ENCODE measurements around the gene KNDC1. TPM values are rescaled to one million over a fixed set of nuclear protein-coding genes. Genes with fewer than 3 reads are reported as not detected.

Gene KNDC1
- total RNA-seq, 2 donors from 2014 or later = 0.29 to 0.32 TPM

DNA sequence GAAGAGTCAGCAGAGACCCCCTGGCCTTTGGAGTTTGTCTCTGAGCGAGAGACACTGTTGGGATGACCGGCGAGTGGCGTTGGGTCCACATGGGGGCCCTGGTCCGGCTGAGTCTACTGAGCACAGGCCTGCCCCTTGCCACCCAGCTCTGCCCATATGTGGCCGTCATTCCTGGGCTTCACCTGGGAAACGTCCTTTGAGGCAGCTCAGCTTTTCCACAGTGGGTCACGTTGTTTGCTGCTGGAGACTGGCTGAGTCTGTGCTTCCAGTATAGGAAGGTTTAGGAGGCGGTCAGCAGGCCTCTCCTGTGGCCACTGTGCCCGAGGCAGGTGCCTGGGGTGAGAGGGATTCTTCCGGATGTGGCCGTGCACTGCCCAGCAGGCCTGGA, 99.6 kb downstream of the KNDC1 start:
- no peaks in the 10 kb centered on the region for H3K36me3 ChIP-seq
- no peaks in the 10 kb centered on the region for H3K9me3 ChIP-seq
- peaks cover 42% of the 10 kb centered on the region for H3K4me1 ChIP-seq
- no peak overlapping the region for H3K9ac ChIP-seq (ENCODE audit: low read depth in 2 of 2, low read length in 2 of 2)
- TF ChIP-seq, protein P1, sequence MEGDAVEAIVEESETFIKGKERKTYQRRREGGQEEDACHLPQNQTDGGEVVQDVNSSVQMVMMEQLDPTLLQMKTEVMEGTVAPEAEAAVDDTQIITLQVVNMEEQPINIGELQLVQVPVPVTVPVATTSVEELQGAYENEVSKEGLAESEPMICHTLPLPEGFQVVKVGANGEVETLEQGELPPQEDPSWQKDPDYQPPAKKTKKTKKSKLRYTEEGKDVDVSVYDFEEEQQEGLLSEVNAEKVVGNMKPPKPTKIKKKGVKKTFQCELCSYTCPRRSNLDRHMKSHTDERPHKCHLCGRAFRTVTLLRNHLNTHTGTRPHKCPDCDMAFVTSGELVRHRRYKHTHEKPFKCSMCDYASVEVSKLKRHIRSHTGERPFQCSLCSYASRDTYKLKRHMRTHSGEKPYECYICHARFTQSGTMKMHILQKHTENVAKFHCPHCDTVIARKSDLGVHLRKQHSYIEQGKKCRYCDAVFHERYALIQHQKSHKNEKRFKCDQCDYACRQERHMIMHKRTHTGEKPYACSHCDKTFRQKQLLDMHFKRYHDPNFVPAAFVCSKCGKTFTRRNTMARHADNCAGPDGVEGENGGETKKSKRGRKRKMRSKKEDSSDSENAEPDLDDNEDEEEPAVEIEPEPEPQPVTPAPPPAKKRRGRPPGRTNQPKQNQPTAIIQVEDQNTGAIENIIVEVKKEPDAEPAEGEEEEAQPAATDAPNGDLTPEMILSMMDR (IDR thresholded peaks at IDR 0.05) = no peak
- no peak for DNase-seq
- H3K4me3 ChIP-seq = no peak overlapping the region
- no peaks in the 10 kb centered on the region for H3K27me3 ChIP-seq
- peak overlapping the region; percentile 22 for H3K27ac ChIP-seq
- intact Hi-C loops (cut with DNase I) = no loop called here

DNA sequence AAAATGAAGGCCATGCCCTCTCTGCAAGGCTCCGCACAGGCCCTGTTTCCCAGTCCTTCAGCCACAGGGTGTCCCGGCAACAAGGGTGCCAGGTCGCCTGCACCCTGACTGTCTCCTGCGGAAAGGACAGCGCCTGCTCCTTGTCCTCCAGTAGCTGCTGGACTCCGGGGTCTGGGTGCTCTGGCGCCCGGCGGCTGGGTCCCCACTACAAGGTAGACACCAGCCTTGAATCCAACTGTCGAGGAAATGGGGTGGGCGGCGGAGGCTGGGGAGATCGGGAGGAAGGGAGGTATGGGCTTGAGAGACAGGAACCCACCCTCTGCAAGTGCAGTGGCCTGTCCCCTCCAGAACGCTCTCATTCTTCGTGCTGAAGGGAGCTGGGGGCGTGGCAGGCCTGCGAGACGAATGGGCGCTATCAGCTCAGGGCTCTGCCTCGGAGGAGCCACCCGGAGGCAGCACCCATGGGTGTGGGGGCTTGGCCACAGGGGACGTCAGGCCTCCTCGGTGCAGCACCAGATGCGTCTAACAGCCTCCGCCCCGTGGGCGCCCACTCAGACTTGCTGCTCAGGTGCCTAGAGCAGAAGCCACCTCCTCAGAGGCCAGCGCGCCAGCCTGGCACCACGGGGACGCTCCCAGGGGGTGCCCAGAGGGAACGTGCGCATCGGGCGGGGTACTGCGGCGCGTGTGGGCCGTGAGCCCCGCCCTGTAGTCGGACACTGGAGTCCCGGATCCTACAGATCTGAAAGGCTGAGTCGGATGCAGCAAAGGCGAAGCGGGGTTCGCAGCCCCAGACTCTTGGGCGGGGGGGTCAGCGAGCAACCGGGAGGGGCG, 101.1 kb downstream of the KNDC1 start:
- peaks cover 42% of the 10 kb centered on the region for H3K4me1 ChIP-seq
- intact Hi-C loops (cut with DNase I) = loop anchor here (5.0 kb wide), 1 partner anchor 46 kb away; the partner anchor contains the start of genes TUBGCP2 and ZNF511
- TF ChIP-seq, protein P1 (IDR thresholded peaks at IDR 0.05) = no peak
- peak; percentile 64 for DNase-seq
- peak overlapping the region; percentile 70 to 86 for H3K9ac ChIP-seq (ENCODE audit: low read depth in 2 of 2, low read length in 2 of 2)
- H3K27ac ChIP-seq = peak overlapping the region; percentile 89
- no peaks in the 10 kb centered on the region for H3K9me3 ChIP-seq
- H3K4me3 ChIP-seq = peak overlapping the region; percentile 78
- H3K27me3 ChIP-seq = no peaks in the 10 kb centered on the region
- H3K36me3 ChIP-seq = no peaks in the 10 kb centered on the region

DNA sequence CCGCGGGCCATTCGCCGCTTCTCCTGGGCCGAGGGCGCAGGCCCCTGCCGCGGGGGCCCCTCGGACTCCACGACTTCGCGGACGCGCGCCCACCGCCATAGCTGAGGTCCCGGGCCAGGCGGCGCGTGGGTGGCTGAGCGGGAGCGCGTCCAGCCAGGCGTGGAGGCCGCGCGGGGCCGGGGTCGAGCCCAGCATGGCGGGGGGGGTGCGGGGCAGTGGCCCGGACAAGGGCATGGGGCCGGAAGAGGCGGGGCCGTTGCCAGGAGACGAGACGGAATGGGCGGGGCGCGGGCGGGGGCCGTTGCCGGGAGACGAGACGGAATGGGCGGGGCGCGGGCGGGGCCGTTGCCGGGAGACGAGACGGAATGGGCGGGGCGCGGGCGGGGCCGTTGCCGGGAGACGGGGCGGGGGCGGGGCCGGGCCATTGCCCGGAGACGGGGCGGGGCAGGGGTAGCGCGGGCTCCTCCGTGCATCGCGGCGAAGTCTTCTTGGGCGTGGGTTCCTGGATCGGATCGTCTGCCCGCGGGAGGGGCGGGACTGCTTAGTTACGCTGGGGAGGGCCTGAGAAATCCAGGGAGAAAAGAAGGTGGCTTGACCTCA, 101.8 kb downstream of the KNDC1 start:
- Histone ChIP-seq H3K9ac (ENCODE audit: low read depth in 2 of 2, low read length in 2 of 2) (peak overlapping the region; percentile 70 to 86), H3K4me1 (peaks cover 42% of the 10 kb centered on the region), H3K27ac (peak overlapping the region; percentile 89), H3K4me3 (peak overlapping the region; percentile 78), H3K9me3 (no peaks in the 10 kb centered on the region), H3K36me3 (no peaks in the 10 kb centered on the region), H3K27me3 (no peaks in the 10 kb centered on the region)
- TF ChIP-seq, protein P1 (IDR thresholded peaks at IDR 0.05) = no peak
- peak; percentile 91 for DNase-seq
- intact Hi-C loops (cut with DNase I) = loop anchor here (5.0 kb wide), 1 partner anchor 45 kb away; the partner anchor contains the start of genes TUBGCP2 and ZNF511

DNA sequence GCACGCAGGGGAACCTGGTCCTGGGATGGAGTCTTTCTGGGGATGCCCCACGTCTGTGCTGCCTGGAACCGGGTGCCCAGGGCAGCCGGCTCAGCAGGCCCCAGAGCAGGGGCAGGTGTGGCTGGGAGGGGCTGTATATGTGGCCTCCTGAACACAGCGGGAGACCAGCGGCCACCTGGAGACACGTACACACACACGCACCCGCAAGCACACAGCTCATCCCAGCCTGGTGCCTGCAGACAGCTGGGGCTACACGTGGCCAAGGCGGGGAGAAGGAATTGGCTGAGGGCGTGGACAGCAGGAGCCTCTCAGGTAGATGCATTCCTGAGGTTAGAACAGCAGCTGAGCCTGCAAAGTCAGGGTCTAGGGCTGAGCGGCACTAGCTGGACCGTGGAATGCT, 102.7 kb downstream of the KNDC1 start:
- TF ChIP-seq, protein P1 (IDR thresholded peaks at IDR 0.05) = no peak
- Histone ChIP-seq H3K9me3 (no peaks in the 10 kb centered on the region), H3K4me3 (no peak overlapping the region), H3K27ac (peak overlapping the region; percentile 27), H3K4me1 (peaks cover 36% of the 10 kb centered on the region), H3K27me3 (no peaks in the 10 kb centered on the region), H3K9ac (ENCODE audit: low read depth in 2 of 2, low read length in 2 of 2) (peak overlapping the region; percentile 33 to 58), H3K36me3 (no peaks in the 10 kb centered on the region)
- peak; percentile 55 for DNase-seq
- intact Hi-C loops (cut with DNase I) = loop anchor here (5.0 kb wide), 1 partner anchor 45 kb away; the partner anchor contains the start of genes TUBGCP2 and ZNF511

DNA sequence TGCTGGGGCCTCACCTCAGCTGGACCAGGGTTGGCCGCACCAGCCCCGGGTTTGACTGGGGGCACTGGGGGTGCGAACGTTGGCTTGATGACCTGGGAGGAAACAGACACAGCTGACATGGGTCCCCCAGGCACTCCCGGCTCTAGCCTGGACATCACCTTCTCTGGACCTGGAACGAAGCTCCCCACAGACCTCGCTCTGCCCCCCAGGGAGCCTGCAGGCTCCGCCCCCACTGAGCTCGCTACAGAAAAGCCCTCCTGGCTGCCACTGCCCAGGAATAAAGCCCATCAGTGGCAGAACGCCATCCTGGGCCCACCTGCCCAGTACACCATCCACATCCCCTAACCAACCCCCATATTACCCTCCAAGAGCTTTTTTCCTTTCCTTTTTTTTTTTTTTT, 103.7 kb downstream of the KNDC1 start:
- Histone ChIP-seq H3K36me3 (no peaks in the 10 kb centered on the region), H3K9ac (ENCODE audit: low read depth in 2 of 2, low read length in 2 of 2) (no peak overlapping the region), H3K27ac (no peak overlapping the region), H3K4me1 (peaks cover 26% of the 10 kb centered on the region), H3K27me3 (no peaks in the 10 kb centered on the region), H3K9me3 (no peaks in the 10 kb centered on the region), H3K4me3 (no peak overlapping the region)
- intact Hi-C loops (cut with DNase I) = loop anchor here (5.0 kb wide), 1 partner anchor 44 kb away; the partner anchor contains the start of genes TUBGCP2 and ZNF511
- TF ChIP-seq, protein P1 (IDR thresholded peaks at IDR 0.05) = no peak
- DNase-seq = no peak

Measured in colonic mucosa (tissue), 4 donors.